ENCODE measurements around the gene CDH4. TPM values are rescaled to one million over a fixed set of nuclear protein-coding genes. Genes with fewer than 3 reads are reported as not detected.

Gene CDH4
- total and polyA plus RNA-seq, 12 donors = 0.04 to 0.25 (median 0.08) TPM; not detected in 5

GRCh38 chr20:61761453-61762166 lies 509.5 kb downstream of the CDH4 start:
- no peak overlapping the region for H3K4me3 ChIP-seq
- DNase-seq = no peak
- 80 to 84% methylated on average over 25 of the region's 25 CpGs for WGBS, 2 donors
- H3K27ac ChIP-seq = no peak overlapping the region
- H3K9me3 ChIP-seq = no peaks in the 10 kb centered on the region
- no peak for TF ChIP-seq CTCF (IDR thresholded peaks at IDR 0.05)
- intact Hi-C loops (cut with DNase I) = loop anchor here in 1 of 10 donors (10.0 kb wide), 1 partner anchor 63 kb away; no protein-coding TSS in a partner anchor
- H3K27me3 ChIP-seq = peaks cover 0 to 69% (median 37%) of the 10 kb centered on the region in 7 donors
- H3K4me1 ChIP-seq = no peaks in the 10 kb centered on the region
- H3K36me3 ChIP-seq = no peaks in the 10 kb centered on the region
- no peak for ATAC-seq

GRCh38 chr20:61762167-61762710 lies 510.2 kb downstream of the CDH4 start:
- TF ChIP-seq CTCF (IDR thresholded peaks at IDR 0.05) = no peak
- no peak overlapping the region for H3K4me3 ChIP-seq
- no peak for ATAC-seq
- H3K36me3 ChIP-seq = no peaks in the 10 kb centered on the region
- no peaks in the 10 kb centered on the region for H3K4me1 ChIP-seq
- H3K9me3 ChIP-seq = no peaks in the 10 kb centered on the region
- 65 to 73% methylated on average over 7 of the region's 7 CpGs for WGBS, 2 donors
- no peak for DNase-seq
- intact Hi-C loops (cut with DNase I) = loop anchor here in 1 of 10 donors (10.0 kb wide), 1 partner anchor 63 kb away; no protein-coding TSS in a partner anchor
- no peak overlapping the region for H3K27ac ChIP-seq
- peaks cover 0 to 73% (median 37%) of the 10 kb centered on the region in 7 donors for H3K27me3 ChIP-seq

GRCh38 chr20:61762886-61763739 lies 511.1 kb downstream of the CDH4 start:
- intact Hi-C loops (cut with DNase I) = loop anchor here in 1 of 10 donors (10.0 kb wide), 1 partner anchor 62 kb away; no protein-coding TSS in a partner anchor
- WGBS, 2 donors = 84 to 86% methylated on average over 20 of the region's 20 CpGs

More at GRCh38 chr20:61762886-61763739, 511.1 kb downstream of the CDH4 start:
- peaks cover 0 to 66% (median 37%) of the 10 kb centered on the region in 7 donors for H3K27me3 ChIP-seq
- no peak overlapping the region for H3K27ac ChIP-seq
- no peak overlapping the region for H3K4me3 ChIP-seq
- no peaks in the 10 kb centered on the region for H3K4me1 ChIP-seq
- TF ChIP-seq CTCF (IDR thresholded peaks at IDR 0.05) = no peak
- ATAC-seq = no peak
- no peaks in the 10 kb centered on the region for H3K9me3 ChIP-seq
- no peaks in the 10 kb centered on the region for H3K36me3 ChIP-seq
- no peak for DNase-seq

Measured in heart right ventricle (tissue), 16 donors.